ENCODE data around the gene DLGAP1.

- TF ChIP-seq MAX (IDR thresholded peaks at IDR 0.05) (no peak), TAF1 (conservative IDR thresholded peaks at IDR 0.05) (no peak)
These were observed 871.2 kb downstream of the DLGAP1 start for GRCh38 chr18:3583873-3584247.

All from liver (tissue), 2 donors.